ENCODE results near the gene STIM1.

STIM1 gene

GRCh38 chr11:3925513-3925912 is 70.0 kb downstream of the STIM1 start:
- DNase-seq, result no peak

GRCh38 chr11:3926458-3927095 is 71.1 kb downstream of the STIM1 start:
- DNase-seq, result no peak

GRCh38 chr11:3927129-3927796 is 71.8 kb downstream of the STIM1 start:
- no peak for DNase-seq

- peak; percentile 49 for DNase-seq
These were observed 73.8 kb downstream of the STIM1 start for GRCh38 chr11:3929232-3929631.

GRCh38 chr11:3929649-3930048 is 74.2 kb downstream of the STIM1 start:
- DNase-seq, result no peak

GRCh38 chr11:3932698-3933097 is 77.2 kb downstream of the STIM1 start:
- no peak for DNase-seq

GRCh38 chr11:3933165-3933628 is 77.7 kb downstream of the STIM1 start:
- no peak for DNase-seq

GRCh38 chr11:3934658-3935057 is 79.2 kb downstream of the STIM1 start:
- no peak for DNase-seq

- no peak for DNase-seq
These were observed 81.1 kb downstream of the STIM1 start for GRCh38 chr11:3936517-3936916.

GRCh38 chr11:3939211-3939610 is 83.7 kb downstream of the STIM1 start:
- DNase-seq, result no peak

- DNase-seq, result no peak
These were observed 84.3 kb downstream of the STIM1 start for GRCh38 chr11:3939651-3940190.

- DNase-seq, result no peak
These were observed 86.9 kb downstream of the STIM1 start for GRCh38 chr11:3942160-3942955.

GRCh38 chr11:3942956-3943497 is 87.6 kb downstream of the STIM1 start:
- no peak for DNase-seq

GRCh38 chr11:3944198-3944597 is 88.7 kb downstream of the STIM1 start:
- no peak for DNase-seq

GRCh38 chr11:3946455-3947017 is 91.1 kb downstream of the STIM1 start:
- DNase-seq, result no peak

GRCh38 chr11:3947061-3947460 is 91.6 kb downstream of the STIM1 start:
- DNase-seq, result no peak

GRCh38 chr11:3949125-3949524 is 93.7 kb downstream of the STIM1 start:
- DNase-seq, result no peak

- DNase-seq, result no peak
These were observed 95.7 kb downstream of the STIM1 start for GRCh38 chr11:3950996-3951660.

GRCh38 chr11:3952715-3953114 is 97.3 kb downstream of the STIM1 start:
- DNase-seq, result no peak

GRCh38 chr11:3953327-3953726 is 97.9 kb downstream of the STIM1 start:
- no peak for DNase-seq

GRCh38 chr11:3954448-3955298 is 99.2 kb downstream of the STIM1 start:
- DNase-seq, result no peak

- DNase-seq, result no peak
These were observed 99.8 kb downstream of the STIM1 start for GRCh38 chr11:3955299-3955665.

Data from NCI-H1105 (cell line).